Neutrophil (primary cell): ENCODE data around the gene F2RL3.

ENCODE experiments used
- H3K27ac ChIP-seq: fragments of 200-600 bp; sonication (generic); 2 replicates; pipeline ENCODE4 v1.5.1; 2016; ENCODE audit warnings: mild to moderate bottlenecking, moderate library complexity
- H3K27me3 ChIP-seq: fragments of 200-600 bp; sonication (generic); 2 replicates; pipeline ENCODE4 v1.6.0; 2016; ENCODE audit warnings: mild to moderate bottlenecking
- H3K36me3 ChIP-seq: fragments of 200-600 bp; sonication (generic); 2 replicates; pipeline ENCODE4 v1.5.1; 2017
- H3K4me1 ChIP-seq, 2 experiments: fragments of 200-600 bp in 1 of 2; sonication (generic) in 1 of 2; 1 replicate in 1 of 2; 2 replicates in 1 of 2; pipeline versions ENCODE4 v1.5.1 to v1.6.1; 2013 to 2016; ENCODE audit warnings: low read depth in 1 of 2, low read length in 1 of 2, mild to moderate bottlenecking in 1 of 2, moderate library complexity in 1 of 2; ENCODE audit not compliant: control insufficient read depth in 1 of 2, insufficient read depth in 1 of 2
- H3K4me3 ChIP-seq, 2 experiments: fragments of 200-600 bp in 1 of 2; sonication (generic) in 1 of 2; 1 replicate in 1 of 2; 2 replicates in 1 of 2; pipeline ENCODE4 v1.5.1; 2013 to 2016; ENCODE audit warnings: low read depth in 1 of 2, low read length in 1 of 2, mild to moderate bottlenecking in 1 of 2, moderate library complexity in 1 of 2
- H3K9me3 ChIP-seq: fragments of 200-600 bp; sonication (generic); 2 replicates; pipeline ENCODE4 v1.5.1; 2016
- CTCF ChIP-seq: fragments of 200-600 bp; sonication (generic); IDR thresholded peaks from 2 replicates; pipeline ENCODE4 v1.5.1; 2016; ENCODE audit warnings: antibody characterized with exemption

Gene F2RL3

GRCh38 chr19:16908759-16909158 lies 20.0 kb downstream of the F2RL3 start:
- Histone ChIP-seq H3K36me3 (no peaks in the 10 kb centered on the region), H3K27ac (no peak overlapping the region)
- TF ChIP-seq CTCF = no peak

GRCh38 chr19:16911046-16911445 lies 22.2 kb downstream of the F2RL3 start:
- no peak overlapping the region for H3K27ac ChIP-seq
- H3K4me3 ChIP-seq = no peak overlapping the region
- no peak for TF ChIP-seq CTCF
- no peaks in the 10 kb centered on the region for H3K9me3 ChIP-seq
- H3K36me3 ChIP-seq = no peaks in the 10 kb centered on the region
- H3K27me3 ChIP-seq = peaks cover under 1% of the 10 kb centered on the region
- no peaks in the 10 kb centered on the region for H3K4me1 ChIP-seq

More at GRCh38 chr19:16908759-16909158, 20.0 kb downstream of the F2RL3 start:
- Histone ChIP-seq H3K4me1 (no peaks in the 10 kb centered on the region), H3K9me3 (no peaks in the 10 kb centered on the region), H3K27me3 (no peaks in the 10 kb centered on the region), H3K4me3 (no peak overlapping the region)

- no peaks in the 10 kb centered on the region for H3K9me3 ChIP-seq
- H3K27me3 ChIP-seq = peaks cover 5% of the 10 kb centered on the region
- no peak overlapping the region for H3K27ac ChIP-seq
- no peaks in the 10 kb centered on the region for H3K36me3 ChIP-seq
- no peaks in the 10 kb centered on the region for H3K4me1 ChIP-seq
- H3K4me3 ChIP-seq = no peak overlapping the region
- no peak for TF ChIP-seq CTCF
Observed at GRCh38 chr19:16912780-16913179, 24.0 kb downstream of the F2RL3 start.

GRCh38 chr19:16914421-16914820 lies 25.6 kb downstream of the F2RL3 start:
- no peaks in the 10 kb centered on the region for H3K9me3 ChIP-seq
- no peak for TF ChIP-seq CTCF
- H3K4me3 ChIP-seq = no peak overlapping the region
- no peaks in the 10 kb centered on the region for H3K36me3 ChIP-seq
- H3K4me1 ChIP-seq = no peaks in the 10 kb centered on the region
- no peak overlapping the region for H3K27ac ChIP-seq
- peaks cover 5% of the 10 kb centered on the region for H3K27me3 ChIP-seq

- Histone ChIP-seq H3K27me3 (peaks cover 5% of the 10 kb centered on the region), H3K36me3 (no peaks in the 10 kb centered on the region), H3K9me3 (no peaks in the 10 kb centered on the region), H3K4me3 (no peak overlapping the region), H3K4me1 (no peaks in the 10 kb centered on the region), H3K27ac (no peak overlapping the region)
- TF ChIP-seq CTCF = no peak
Observed at GRCh38 chr19:16915135-16915534, 26.3 kb downstream of the F2RL3 start.

GRCh38 chr19:16915734-16916133 lies 26.9 kb downstream of the F2RL3 start:
- H3K27ac ChIP-seq = no peak overlapping the region
- H3K27me3 ChIP-seq = peaks cover 5% of the 10 kb centered on the region
- no peaks in the 10 kb centered on the region for H3K4me1 ChIP-seq

More at GRCh38 chr19:16915734-16916133, 26.9 kb downstream of the F2RL3 start:
- Histone ChIP-seq H3K9me3 (no peaks in the 10 kb centered on the region), H3K4me3 (no peak overlapping the region), H3K36me3 (no peaks in the 10 kb centered on the region)
- no peak for TF ChIP-seq CTCF
